Stimulated activated CD4-positive, alpha-beta T cell treated with anti-CD3 and anti-CD28 coated beads, Interleukin-4, amount 100 ng/mL, for 1 hour (primary cell): Measurements from ENCODE around the gene LHX8.
"Not testable (repeated sequence)": the region's sequence is repeated elsewhere in the genome, so short reads cannot be mapped to it uniquely, and the experiment has no call there.

Experiments
- DNase-seq: peaks from one replicate; pipeline ENCODE4 v3.0.0-alpha.2; 2020

The LHX8 gene

GRCh38 chr1:75133750-75134646 lies at the start of gene LHX8:
TSS of gene LHX8 (plus strand) at chr1:75134388. CDS start at chr1:75136615, 2,227 bp downstream.
- DNase-seq: no peak

GRCh38 chr1:75085931-75086330 lies 48.3 kb upstream of the LHX8 start:
- no peak for DNase-seq

- DNase-seq: no peak
Measured at GRCh38 chr1:75087278-75087677, 46.9 kb upstream of the LHX8 start.

GRCh38 chr1:75092141-75092540 lies 42.0 kb upstream of the LHX8 start:
- DNase-seq: no peak

- DNase-seq: no peak
Measured at GRCh38 chr1:75097654-75098053, 36.5 kb upstream of the LHX8 start.

GRCh38 chr1:75099581-75099980 lies 34.6 kb upstream of the LHX8 start:
- DNase-seq: no peak

- no peak for DNase-seq
Measured at GRCh38 chr1:75100481-75101092, 33.6 kb upstream of the LHX8 start.

- DNase-seq: not testable (repeated sequence)
Measured at GRCh38 chr1:75112362-75112951, 21.7 kb upstream of the LHX8 start.

- DNase-seq: no peak
Measured at GRCh38 chr1:75115654-75116053, 18.5 kb upstream of the LHX8 start.

- no peak for DNase-seq
Measured at GRCh38 chr1:75123756-75124155, 10.4 kb upstream of the LHX8 start.

GRCh38 chr1:75124510-75124909 lies 9.7 kb upstream of the LHX8 start:
- DNase-seq: no peak

GRCh38 chr1:75125161-75125726 lies 8.9 kb upstream of the LHX8 start:
- no peak for DNase-seq

GRCh38 chr1:75126611-75127101 lies 7.5 kb upstream of the LHX8 start:
- no peak for DNase-seq

GRCh38 chr1:75127916-75128717 lies 6.1 kb upstream of the LHX8 start:
- no peak for DNase-seq

- no peak for DNase-seq
Measured at GRCh38 chr1:75129660-75129982, 4.6 kb upstream of the LHX8 start.

- no peak for DNase-seq
Measured at GRCh38 chr1:75129983-75130789, 4.0 kb upstream of the LHX8 start.

GRCh38 chr1:75130865-75131564 lies 3.2 kb upstream of the LHX8 start:
- no peak for DNase-seq

GRCh38 chr1:75131565-75132241 lies 2.5 kb upstream of the LHX8 start:
- DNase-seq: no peak

- no peak for DNase-seq
Measured at GRCh38 chr1:75132242-75132811, 1.9 kb upstream of the LHX8 start.
